IMR-90 (cell line): Measurements from ENCODE around the gene MAPK8IP3. TPM values are rescaled to one million over a fixed set of nuclear protein-coding genes. Genes with fewer than 3 reads are reported as not detected.

Source experiments
- ATAC-seq: fragments of 200-7000 bp; cut with Tn5 transposase; 2 replicates; pipeline ENCODE4 v1.9.1; 2020; ENCODE audit warnings: low read depth, mild to moderate bottlenecking, moderate library complexity
- BruUV-seq: library from RNA; stranded (reverse); fragments of 400-500 nt; replicated peaks from 2 replicates; lab custom pipeline; 2021; lab: Mats Ljungman, UMichigan
- CTCF ChIA-PET: fragments of 300-600 bp; formaldehyde crosslinking; extraction: SDS; loops from one replicate; lab custom pipeline; 2021; ENCODE audit warnings: antibody characterized with exemption; lab: Yijun Ruan, JAX
- POLR2A ChIA-PET: fragments of 300-600 bp; sonication (Branson Sonifier 250); formaldehyde crosslinking; loops from one replicate; lab custom pipeline; 2022; ENCODE audit warnings: antibody characterized with exemption; ENCODE audit not compliant: unreplicated experiment; lab: Charles Lee
- DNase-seq: peaks from one replicate; pipeline ENCODE4 v3.0.0; 2013
- H2AFZ ChIP-seq: replicated peaks from 2 replicates; pipeline ENCODE3; 2013; ENCODE audit warnings: low read length, mild to moderate bottlenecking; ENCODE audit not compliant: poor library complexity
- H2AK5ac ChIP-seq: 2 replicates; pipeline ENCODE4 v1.6.1; 2013; ENCODE audit warnings: low read depth, low read length, inconsistent platforms
- H2AK9ac ChIP-seq: replicated peaks from 2 replicates; pipeline ENCODE3; 2013; ENCODE audit warnings: mild to moderate bottlenecking, low read depth, low read length, moderate library complexity; ENCODE audit not compliant: poor library complexity
- H2BK120ac ChIP-seq: 2 replicates; pipeline ENCODE4 v1.6.1; 2013; ENCODE audit warnings: low read depth, low read length, inconsistent platforms
- H2BK15ac ChIP-seq: 3 replicates; pipeline ENCODE4 v1.6.1; 2013; ENCODE audit warnings: low read depth, low read length, inconsistent platforms
- H2BK20ac ChIP-seq: 2 replicates; pipeline ENCODE4 v1.6.1; 2013; ENCODE audit warnings: low read depth, mild to moderate bottlenecking, inconsistent platforms, low read length, moderate library complexity
- H2BK5ac ChIP-seq: 2 replicates; pipeline ENCODE4 v1.6.1; 2013; ENCODE audit warnings: mild to moderate bottlenecking, low read depth, low read length, inconsistent platforms; ENCODE audit not compliant: poor library complexity, severe bottlenecking
- H3K14ac ChIP-seq: replicated peaks from 2 replicates; pipeline ENCODE4 v1.6.1; 2013; ENCODE audit warnings: low read depth, low read length, inconsistent platforms
- H3K18ac ChIP-seq: 2 replicates; pipeline ENCODE4 v1.6.1; 2013; ENCODE audit warnings: low read depth, low read length, control low read depth
- H3K23ac ChIP-seq: 2 replicates; pipeline ENCODE4 v1.6.1; 2013; ENCODE audit warnings: low read depth, low read length, inconsistent platforms
- H3K27ac ChIP-seq: 2 replicates; pipeline ENCODE4 v1.5.1; 2013; ENCODE audit warnings: mild to moderate bottlenecking, control low read depth, low read length; ENCODE audit not compliant: insufficient read depth
- H3K27me3 ChIP-seq: 2 replicates; pipeline ENCODE4 v1.6.1; 2013; ENCODE audit warnings: low read length; ENCODE audit not compliant: control insufficient read depth, insufficient read depth
- H3K36me3 ChIP-seq: 2 replicates; pipeline ENCODE4 v1.6.1; 2013; ENCODE audit warnings: low read length, mixed read lengths; ENCODE audit not compliant: control insufficient read depth, insufficient read depth
- H3K4ac ChIP-seq: 2 replicates; pipeline ENCODE4 v1.6.1; 2013; ENCODE audit warnings: low read depth, low read length, inconsistent platforms
- H3K4me1 ChIP-seq: 2 replicates; pipeline ENCODE4 v1.6.1; 2013; ENCODE audit warnings: low read length, mixed read lengths; ENCODE audit not compliant: control insufficient read depth, insufficient read depth
- H3K4me2 ChIP-seq: 2 replicates; pipeline ENCODE4 v1.6.1; 2013; ENCODE audit warnings: low read depth, mild to moderate bottlenecking, control low read depth, low read length, moderate library complexity
- H3K4me3 ChIP-seq: 2 replicates; pipeline ENCODE4 v1.5.1; 2013; ENCODE audit warnings: low read depth, mild to moderate bottlenecking, control low read depth, low read length, moderate library complexity; ENCODE audit not compliant: insufficient read depth
- H3K56ac ChIP-seq: 2 replicates; pipeline ENCODE4 v1.6.1; 2013; ENCODE audit warnings: low read length, inconsistent platforms; ENCODE audit not compliant: insufficient read depth; ENCODE audit errors: extremely low read depth
- H3K79me1 ChIP-seq, 2 experiments: 2 replicates each; pipeline ENCODE4 v1.6.1; 2013; ENCODE audit warnings: low read length in 2 of 2, inconsistent platforms in 1 of 2, low read depth in 1 of 2
- H3K9ac ChIP-seq: 2 replicates; pipeline ENCODE4 v1.6.1; 2013; ENCODE audit warnings: low read depth, low read length, control low read depth
- H3K9me1 ChIP-seq: 2 replicates; pipeline ENCODE4 v1.6.1; 2013; ENCODE audit warnings: low read length, inconsistent platforms; ENCODE audit not compliant: insufficient read depth
- H3K9me3 ChIP-seq: 2 replicates; pipeline ENCODE4 v1.6.1; 2013; ENCODE audit warnings: low read length; ENCODE audit not compliant: control insufficient read depth, insufficient read depth
- H4K20me1 ChIP-seq: 2 replicates; pipeline ENCODE4 v1.6.1; 2013; ENCODE audit warnings: low read length, inconsistent platforms; ENCODE audit not compliant: insufficient read depth
- H4K5ac ChIP-seq: 2 replicates; pipeline ENCODE4 v1.6.1; 2013; ENCODE audit warnings: mild to moderate bottlenecking, low read depth, low read length, control low read depth
- H4K8ac ChIP-seq, 2 experiments: 2 replicates each; pipeline ENCODE4 v1.6.1; 2013; ENCODE audit warnings: low read depth in 2 of 2, low read length in 2 of 2, control low read depth in 1 of 2, inconsistent platforms in 1 of 2
- H4K91ac ChIP-seq: 2 replicates; pipeline ENCODE4 v1.6.1; 2013; ENCODE audit warnings: low read depth, low read length, inconsistent platforms; ENCODE audit not compliant: insufficient read depth
- MAZ ChIP-seq: IDR thresholded peaks from 2 replicates; pipeline ENCODE4 v1.6.1; 2012; ENCODE audit warnings: low read depth, mild to moderate bottlenecking, low read length, improper control_type of control experiment, moderate library complexity, borderline replicate concordance
- WGBS, 2 experiments: methylation state at CpG; one replicate each; pipeline versions ENCODE4 v1.1.5 to v1.1.7; 2013; ENCODE audit warnings: missing lambda C conversion rate in 2 of 2; ENCODE audit not compliant: insufficient read length in 1 of 2; ENCODE audit errors: extremely low coverage in 2 of 2; 5-methylcytosine and 5-hydroxymethylcytosine counted together
- dilution Hi-C: fragments of 300-500 bp; cut with HindIII; formaldehyde crosslinking; loops from one replicate; pipeline ENCODE4 v1.14.3; 2018; ENCODE audit warnings: low sequenced_read_pairs; ENCODE audit not compliant: unreplicated experiment
- in situ Hi-C: fragments of 300-500 bp; cut with MboI; formaldehyde crosslinking; loops from 3 replicates; pipeline ENCODE4 v1.14.3; 2019; ENCODE audit warnings: low sequenced_read_pairs, inconsistent platforms, mixed read lengths
- intact Hi-C: fragments of 100-400 bp; cut with micrococcal nuclease; formaldehyde crosslinking; loops from 2 replicates; pipeline ENCODE4 v1.10.0; 2022
- polyA plus RNA-seq, 3 experiments: library from polyadenylated mRNA; depleted of rRNA; stranded (reverse); fragments of >200 nt; gene quantifications; 2 replicates each; pipeline ENCODE4 v1.2.3, GENCODE V29; 2012; ENCODE audit warnings: low replicate concordance in 1 of 3
- total RNA-seq: library from RNA; depleted of rRNA; stranded (reverse); fragments of >200 nt; gene quantifications from 2 replicates; pipeline ENCODE4 v1.2.3, GENCODE V29; 2012

MAPK8IP3 gene
- total and polyA plus RNA-seq, 2 of the 4 experiments (the other 2 are of a cell fraction) = 17.0 to 69.1 TPM

DNA sequence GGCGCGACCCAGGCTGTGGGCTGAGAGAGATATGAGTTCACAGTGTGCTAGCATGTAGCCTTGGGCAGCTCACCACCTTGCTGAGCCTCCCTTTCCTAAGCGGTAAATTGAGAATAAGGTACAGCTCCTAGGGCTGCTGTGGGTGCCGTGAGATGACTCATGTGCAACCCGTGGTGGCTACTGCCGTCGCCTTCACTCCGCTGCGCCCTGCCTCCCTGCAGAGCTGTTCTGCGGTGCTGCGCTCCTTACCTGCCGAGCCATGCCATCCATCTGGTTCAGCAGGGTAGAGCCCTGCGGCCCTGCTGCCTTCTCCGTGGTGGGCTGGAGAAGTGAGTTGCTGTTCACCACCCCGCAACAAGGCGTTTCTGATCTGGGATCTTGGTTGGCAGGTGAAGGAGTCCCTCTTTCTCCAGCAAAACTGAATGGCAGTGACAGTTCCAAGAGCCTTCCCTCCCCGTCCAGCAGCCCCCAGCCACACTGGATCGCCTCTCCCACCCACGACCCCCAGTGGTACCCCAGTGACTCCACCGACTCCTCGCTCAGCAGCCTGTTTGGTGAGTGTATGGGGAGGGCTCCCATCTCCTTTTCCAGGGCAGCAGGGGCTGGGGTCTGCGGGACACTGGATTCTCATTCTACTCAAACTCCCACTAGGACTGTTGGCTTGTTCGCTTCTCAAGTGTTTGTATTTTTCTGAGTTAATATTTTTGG is 37.2 kb upstream of the MAPK8IP3 start:
- Histone ChIP-seq H3K18ac (no peak overlapping the region), H3K4me1 (no peaks in the 10 kb centered on the region), H2AK9ac (no peak overlapping the region), H4K91ac (no peak overlapping the region), H3K9me1 (peaks cover 6% of the 10 kb centered on the region), H3K4ac (no peak overlapping the region), H3K36me3 (peaks cover 91% of the 10 kb centered on the region), H3K79me1 (peaks cover 3 to 10% of the 10 kb centered on the region in 2 experiments; a peak in 3 of 4 replicates), H3K9ac (no peak overlapping the region), H3K23ac (no peak overlapping the region), H3K27ac (no peak overlapping the region), H2BK120ac (no peak overlapping the region), H4K8ac (no peak overlapping the region), H3K4me2 (no peak overlapping the region), H4K20me1 (no peaks in the 10 kb centered on the region; the same call in 1 of the 2 replicates), H3K27me3 (no peaks in the 10 kb centered on the region), H3K9me3 (no peaks in the 10 kb centered on the region), H2BK5ac (no peak overlapping the region), H2BK20ac (no peak overlapping the region), H2AFZ (no peak overlapping the region), H2BK15ac (no peak overlapping the region), H3K14ac (no peak overlapping the region), H3K56ac (no peak overlapping the region), H2AK5ac (no peak overlapping the region), H3K4me3 (no peak overlapping the region), H4K5ac (no peak overlapping the region)
- dilution Hi-C loops (no loop called here), intact Hi-C loops (no loop called here), in situ Hi-C loops (no loop called here)
- ChIA-PET POLR2A (no interaction called here), CTCF (no interaction called here)
- ATAC-seq (no peak), DNase-seq (no peak)
- no TSS peak for BruUV-seq
- 97% methylated on average over 7 of the region's 23 CpGs; no CpG with 5 or more reads in 1 of the 2 experiments for WGBS, 2 experiments
- TF ChIP-seq MAZ = no peak
